Stimulated activated CD8-positive, alpha-beta memory T cell treated with anti-CD3 and anti-CD28 coated beads, Interleukin-4, amount 100 ng/mL, for 24 hours (primary cell): ENCODE results near the gene INO80B.
A peak's percentile ranks its signal among the peaks of the same experiment; 100 is the strongest.
"Not testable (repeated sequence)": the region's sequence is repeated elsewhere in the genome, so short reads cannot be mapped to it uniquely, and the experiment has no call there.

Source experiments
- DNase-seq: peaks from one replicate; pipeline ENCODE4 v3.0.0-alpha.2; 2020; ENCODE audit warnings: low read depth

Gene INO80B

GRCh38 chr2:74450570-74451190, 4.2 kb upstream of the INO80B start:
- no peak for DNase-seq

GRCh38 chr2:74457129-74457548, 2.3 kb downstream of the INO80B start:
- no peak for DNase-seq

GRCh38 chr2:74457549-74458131, 2.8 kb downstream of the INO80B start:
- peak; percentile 79 for DNase-seq

GRCh38 chr2:74458132-74458937, 3.4 kb downstream of the INO80B start, which contains the start of gene WBP1:
WBP1 (plus strand) TSS chr2:74458438; CDS start chr2:74458603, 165 bp downstream.
- peak; percentile 98 for DNase-seq

- DNase-seq, result no peak
These were observed 4.1 kb downstream of the INO80B start for GRCh38 chr2:74458938-74459363.

GRCh38 chr2:74459503-74460118, 4.7 kb downstream of the INO80B start:
- DNase-seq, result not testable (repeated sequence)

- DNase-seq, result not testable (repeated sequence)
These were observed 5.3 kb downstream of the INO80B start for GRCh38 chr2:74460187-74460586.

- no peak for DNase-seq
These were observed 6.5 kb downstream of the INO80B start for GRCh38 chr2:74461187-74462053.

GRCh38 chr2:74462054-74462785, 7.3 kb downstream of the INO80B start:
- DNase-seq, result no peak

GRCh38 chr2:74462786-74463105, 7.9 kb downstream of the INO80B start:
- no peak for DNase-seq

GRCh38 chr2:74464406-74464805, 9.5 kb downstream of the INO80B start:
- DNase-seq, result no peak

- DNase-seq, result not testable (repeated sequence)
These were observed 15.9 kb downstream of the INO80B start for GRCh38 chr2:74470742-74471141.

- no peak for DNase-seq
These were observed 16.6 kb downstream of the INO80B start for GRCh38 chr2:74471332-74472065.

- peak; percentile 92 for DNase-seq
These were observed 17.4 kb downstream of the INO80B start, which contains the start of gene MRPL53 for GRCh38 chr2:74472086-74472944. MRPL53 (minus strand) TSS chr2:74472680; CDS start chr2:74472660, 20 bp downstream.

GRCh38 chr2:74472945-74473258, 18.0 kb downstream of the INO80B start:
- no peak for DNase-seq

GRCh38 chr2:74474481-74474880, 19.6 kb downstream of the INO80B start:
- no peak for DNase-seq

GRCh38 chr2:74474899-74475298, 20.0 kb downstream of the INO80B start:
- no peak for DNase-seq

- no peak for DNase-seq
These were observed 26.5 kb downstream of the INO80B start for GRCh38 chr2:74481431-74481830.
